GM11168 (cell line): Measurements from ENCODE around the gene TPST1.

ENCODE experiments used
- in situ Hi-C: fragments of 300-500 bp; cut with MboI; formaldehyde crosslinking; loops from one replicate; pipeline ENCODE4 v1.12.0; 2022; ENCODE audit warnings: low sequenced_read_pairs; ENCODE audit not compliant: unreplicated experiment

Gene TPST1

DNA sequence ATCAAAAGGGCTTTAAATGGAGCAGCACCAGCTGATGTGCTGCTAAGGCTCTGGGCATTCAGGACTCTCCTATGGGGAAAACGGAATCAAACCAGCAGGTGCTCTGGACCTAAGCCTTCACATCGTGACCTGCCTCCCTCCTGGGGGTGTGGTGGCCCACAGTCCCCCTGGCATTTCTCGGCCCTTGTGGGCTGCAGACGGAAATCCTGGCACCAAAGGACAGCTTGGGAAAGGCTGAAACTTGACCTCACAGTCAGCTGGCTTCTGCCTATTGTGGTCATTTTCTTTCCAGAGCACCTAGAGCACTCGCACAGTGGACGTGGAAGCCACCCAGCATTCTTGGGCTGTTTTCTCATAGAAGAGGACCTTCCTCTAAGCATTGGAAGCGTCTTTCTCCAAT is 74.8 kb downstream of the TPST1 start:
- in situ Hi-C loops: no loop called here

DNA sequence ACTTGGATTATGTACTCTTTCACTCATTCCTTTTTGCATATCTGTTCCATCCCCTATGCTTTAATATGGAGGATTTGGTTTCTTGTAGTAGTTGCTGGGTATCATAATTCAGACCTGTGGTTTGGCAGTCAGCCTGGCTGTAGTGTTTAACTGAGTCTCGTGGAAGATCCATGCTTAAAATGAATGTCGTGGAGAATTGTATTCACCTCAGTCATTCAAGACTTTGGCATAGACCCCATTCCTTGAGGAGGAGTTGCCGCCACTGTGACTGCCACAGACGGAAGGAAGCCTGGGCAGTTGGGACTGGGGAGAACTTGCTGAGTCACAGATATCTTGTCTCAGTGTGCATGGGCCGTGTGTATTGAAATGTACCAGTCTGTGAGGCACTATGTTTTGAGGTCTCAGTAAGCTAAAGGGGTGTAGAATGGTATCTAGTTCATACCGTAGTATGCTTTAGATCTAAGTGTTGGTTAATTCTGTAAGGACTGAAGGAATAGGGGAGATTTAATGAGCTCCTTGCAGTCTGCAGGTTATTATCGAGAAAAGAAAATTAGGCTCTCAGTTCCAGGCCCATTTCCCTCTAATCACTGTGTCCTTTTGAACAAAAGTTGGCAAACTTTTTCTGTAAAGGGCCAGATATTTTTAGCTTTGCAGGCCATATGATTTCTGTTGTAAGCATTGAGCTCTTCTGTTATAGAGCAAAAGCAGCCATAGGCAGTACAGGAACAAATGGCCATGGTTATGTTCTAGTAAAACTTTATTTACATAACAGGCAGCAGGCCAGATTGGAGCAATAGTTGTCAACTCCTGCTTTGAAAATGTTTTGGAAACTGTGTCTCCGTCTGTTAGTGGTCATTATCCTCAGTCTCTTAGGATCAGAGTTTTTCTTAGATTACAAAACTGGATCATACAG is 76.8 kb downstream of the TPST1 start:
- in situ Hi-C loops: no loop called here

DNA sequence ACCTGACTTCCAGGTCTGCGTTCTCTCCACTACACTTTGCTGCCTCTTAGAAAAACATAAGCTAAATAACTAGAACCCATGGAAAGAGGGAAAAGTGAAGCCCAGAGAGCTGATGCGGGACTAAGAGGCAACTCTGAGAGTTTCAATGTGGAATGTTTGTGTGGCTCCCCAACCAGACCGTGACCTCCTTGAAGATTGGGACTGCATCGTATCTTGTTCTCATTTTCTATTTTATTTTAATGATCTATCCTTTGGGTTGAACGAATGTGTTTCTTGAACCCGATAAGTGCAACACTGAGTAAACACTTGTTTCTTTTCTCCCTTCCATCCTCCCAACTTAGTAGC is 77.4 kb downstream of the TPST1 start:
- in situ Hi-C loops: no loop called here

DNA sequence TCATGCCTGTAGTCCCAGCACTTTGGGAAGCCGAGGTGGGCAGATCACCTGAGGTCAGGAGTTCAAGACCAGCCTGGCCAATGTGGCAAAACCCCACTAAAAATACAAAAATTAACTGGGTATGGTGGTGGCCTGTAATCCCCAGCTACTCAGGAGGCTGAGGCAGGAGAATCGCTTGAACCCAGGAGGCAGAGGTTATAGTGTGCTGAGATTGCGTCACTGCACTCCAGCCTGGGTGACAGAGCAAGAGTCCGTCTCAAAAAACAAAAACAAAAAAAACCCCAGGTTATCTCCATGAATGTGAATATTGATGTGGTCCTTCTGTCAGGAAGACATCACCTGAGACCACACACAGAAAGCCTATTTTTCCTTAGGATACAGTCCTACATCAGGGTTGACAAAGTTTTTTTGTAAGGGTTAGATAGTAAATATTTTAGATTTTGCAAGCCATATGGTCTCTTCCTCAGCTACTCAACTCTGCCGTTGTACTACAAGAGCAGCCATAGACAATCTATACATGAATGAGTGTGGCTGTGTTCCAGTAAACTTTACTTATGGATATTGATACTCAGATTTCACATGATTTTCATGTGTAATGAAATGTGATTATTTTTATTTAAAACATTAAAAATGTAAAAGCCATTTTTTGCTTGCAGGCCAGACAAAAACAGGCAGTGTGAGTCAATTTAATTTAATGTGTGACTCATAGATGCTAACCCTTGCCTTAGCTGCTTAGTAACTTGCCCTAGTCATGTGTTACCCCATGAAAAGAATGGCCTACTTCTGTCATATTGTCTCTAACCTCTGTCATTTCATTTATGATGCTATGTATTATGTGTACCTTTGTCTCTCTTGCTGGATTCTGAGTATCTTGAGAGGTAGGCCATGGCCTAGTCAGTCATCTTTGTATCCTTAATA is 78.1 kb downstream of the TPST1 start:
- in situ Hi-C loops: no loop called here

DNA sequence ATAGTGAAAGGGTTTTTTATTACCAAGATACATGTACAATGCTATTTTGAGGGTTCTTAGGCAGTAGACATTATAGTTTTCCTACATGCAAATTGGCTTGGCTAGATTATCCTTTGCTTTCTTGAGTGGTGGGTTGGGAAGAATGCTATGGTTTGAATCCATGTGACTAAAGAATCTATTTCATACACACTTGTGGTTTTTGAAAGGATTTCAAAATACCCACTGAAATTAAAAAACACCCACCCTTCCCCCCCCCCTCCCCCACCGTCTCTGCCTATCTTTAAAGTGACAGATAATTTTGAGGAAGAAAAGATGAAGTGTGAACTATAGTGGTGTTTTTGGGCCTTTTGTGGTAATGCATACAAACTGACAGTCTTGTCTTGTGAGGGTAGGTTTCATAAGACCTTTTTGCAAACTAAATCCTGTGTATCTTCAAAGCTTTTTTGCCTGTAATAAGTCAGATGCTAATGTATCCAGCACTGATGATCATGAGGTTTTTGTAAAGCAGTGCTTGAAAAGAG is 90.9 kb downstream of the TPST1 start:
- in situ Hi-C loops: no loop called here

DNA sequence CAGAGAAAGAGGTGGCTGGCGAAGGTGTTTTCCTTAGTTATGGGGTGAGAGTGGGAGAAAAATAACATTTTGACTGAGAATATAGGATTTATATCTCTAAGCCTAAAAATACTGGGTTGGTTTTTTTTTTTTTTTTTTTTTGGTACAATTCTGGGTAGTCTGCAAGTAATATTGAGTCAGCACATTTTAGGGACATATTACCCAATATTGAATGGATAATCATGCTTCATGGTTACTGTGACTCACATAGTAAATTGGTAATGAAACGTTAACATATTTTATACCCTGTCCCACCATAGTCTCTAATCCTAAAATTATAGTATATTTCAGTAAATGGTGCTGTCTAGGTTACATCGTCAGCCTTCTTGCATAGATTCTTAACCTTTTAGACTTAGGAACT is 91.4 kb downstream of the TPST1 start:
- in situ Hi-C loops: no loop called here

- in situ Hi-C loops: no loop called here
Observed at GRCh38 chr7:66297579-66297978, 92.4 kb downstream of the TPST1 start.

DNA sequence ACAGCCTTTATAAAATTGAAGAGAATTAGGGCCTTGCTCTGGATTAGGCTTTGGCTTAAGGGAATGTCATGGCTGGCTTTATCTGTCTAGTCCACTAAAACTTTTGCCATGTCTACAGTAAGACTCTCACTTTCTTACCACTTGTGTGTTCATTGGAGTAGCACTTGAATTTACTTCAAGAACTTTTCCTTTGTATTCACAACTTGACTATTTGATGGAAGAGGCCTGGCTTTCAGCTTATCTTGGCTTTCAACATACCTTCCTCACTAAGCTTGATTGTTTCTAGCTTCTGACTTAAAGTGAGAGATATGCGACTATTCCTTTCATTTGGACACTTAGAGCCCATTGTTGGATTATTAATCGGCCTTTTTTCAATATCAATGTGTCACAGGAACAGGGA is 96.1 kb downstream of the TPST1 start:
- in situ Hi-C loops: no loop called here

GRCh38 chr7:66301737-66302136 is 96.6 kb downstream of the TPST1 start:
- in situ Hi-C loops: no loop called here

- in situ Hi-C loops: no loop called here
Observed at GRCh38 chr7:66303454-66304155, 98.5 kb downstream of the TPST1 start.

- in situ Hi-C loops: no loop called here
Observed at GRCh38 chr7:66304536-66304935, 99.4 kb downstream of the TPST1 start.

- in situ Hi-C loops: no loop called here
Observed at GRCh38 chr7:66306243-66306642, 101.1 kb downstream of the TPST1 start.

- in situ Hi-C loops: no loop called here
Observed at GRCh38 chr7:66307591-66308215, 102.6 kb downstream of the TPST1 start.

GRCh38 chr7:66308411-66308810 is 103.3 kb downstream of the TPST1 start:
- in situ Hi-C loops: no loop called here

GRCh38 chr7:66310620-66311019 is 105.5 kb downstream of the TPST1 start:
- in situ Hi-C loops: no loop called here

DNA sequence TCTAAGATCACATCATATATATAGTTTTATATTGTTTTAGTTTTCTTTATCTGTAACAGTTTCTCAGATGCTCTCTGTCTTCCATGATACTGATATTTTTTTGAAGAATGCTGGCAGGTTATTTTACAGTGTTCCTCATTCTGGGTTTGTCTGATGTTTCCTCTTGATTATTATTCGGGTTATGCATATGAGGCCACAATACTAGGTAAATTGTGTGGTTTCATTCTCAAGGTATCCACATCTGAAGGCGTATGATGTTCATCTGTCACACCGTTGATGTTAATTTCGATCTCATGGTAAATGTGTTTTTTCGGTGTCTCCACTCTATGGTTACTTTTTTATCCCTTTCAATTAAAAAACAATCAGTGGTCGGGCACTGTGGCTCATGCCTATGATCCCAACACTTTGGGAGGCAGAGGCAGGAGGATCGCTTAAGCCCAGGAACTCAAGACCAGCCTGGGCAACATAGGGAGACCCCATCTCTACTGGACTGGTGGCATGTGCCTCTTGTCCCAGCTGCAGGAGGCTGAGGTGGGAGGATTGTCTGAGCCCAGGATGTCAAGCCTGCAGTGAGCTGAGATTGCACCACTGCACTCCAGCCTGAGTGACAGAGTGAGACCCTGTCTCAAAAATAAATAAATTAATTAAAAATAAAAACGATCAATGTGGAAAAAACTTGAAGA is 108.9 kb downstream of the TPST1 start:
- in situ Hi-C loops: no loop called here

GRCh38 chr7:66315192-66315591 is 110.1 kb downstream of the TPST1 start:
- in situ Hi-C loops: no loop called here

- in situ Hi-C loops: no loop called here
Observed at GRCh38 chr7:66319407-66319979, 114.4 kb downstream of the TPST1 start.

- in situ Hi-C loops: no loop called here
Observed at GRCh38 chr7:66321283-66321682, 116.1 kb downstream of the TPST1 start.
